ENCODE results near the gene LIN54.

DNA sequence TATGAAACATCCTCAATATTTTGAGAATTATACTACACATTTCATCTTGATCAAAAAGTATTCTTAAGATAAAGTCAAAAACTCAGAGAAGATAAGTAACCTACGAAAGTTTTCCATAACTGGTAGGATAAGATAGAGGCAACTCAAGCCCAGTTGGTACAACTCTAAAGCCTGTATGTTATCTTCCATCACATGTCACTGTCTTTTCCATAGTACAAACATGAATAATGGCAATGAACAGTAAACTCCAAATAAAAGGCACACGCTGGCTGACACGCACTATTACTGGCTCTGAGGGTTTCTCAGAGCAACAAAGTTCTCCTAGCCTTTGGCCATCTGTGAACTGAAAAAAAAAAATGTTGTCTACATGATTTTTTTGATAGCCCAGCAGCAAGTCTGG, 27.2 kb downstream of the LIN54 start:
- TF ChIP-seq, protein P1, sequence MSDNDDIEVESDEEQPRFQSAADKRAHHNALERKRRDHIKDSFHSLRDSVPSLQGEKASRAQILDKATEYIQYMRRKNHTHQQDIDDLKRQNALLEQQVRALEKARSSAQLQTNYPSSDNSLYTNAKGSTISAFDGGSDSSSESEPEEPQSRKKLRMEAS (IDR thresholded peaks at IDR 0.05): no peak
- no peak for TF ChIP-seq CEBPG (CRISPR knock-in tag; IDR thresholded peaks at IDR 0.05)
- TF ChIP-seq POLR2AphosphoS5 (IDR thresholded peaks at IDR 0.05; ENCODE audit: low read depth, low read length): no peak
- TF ChIP-seq, protein P2, sequence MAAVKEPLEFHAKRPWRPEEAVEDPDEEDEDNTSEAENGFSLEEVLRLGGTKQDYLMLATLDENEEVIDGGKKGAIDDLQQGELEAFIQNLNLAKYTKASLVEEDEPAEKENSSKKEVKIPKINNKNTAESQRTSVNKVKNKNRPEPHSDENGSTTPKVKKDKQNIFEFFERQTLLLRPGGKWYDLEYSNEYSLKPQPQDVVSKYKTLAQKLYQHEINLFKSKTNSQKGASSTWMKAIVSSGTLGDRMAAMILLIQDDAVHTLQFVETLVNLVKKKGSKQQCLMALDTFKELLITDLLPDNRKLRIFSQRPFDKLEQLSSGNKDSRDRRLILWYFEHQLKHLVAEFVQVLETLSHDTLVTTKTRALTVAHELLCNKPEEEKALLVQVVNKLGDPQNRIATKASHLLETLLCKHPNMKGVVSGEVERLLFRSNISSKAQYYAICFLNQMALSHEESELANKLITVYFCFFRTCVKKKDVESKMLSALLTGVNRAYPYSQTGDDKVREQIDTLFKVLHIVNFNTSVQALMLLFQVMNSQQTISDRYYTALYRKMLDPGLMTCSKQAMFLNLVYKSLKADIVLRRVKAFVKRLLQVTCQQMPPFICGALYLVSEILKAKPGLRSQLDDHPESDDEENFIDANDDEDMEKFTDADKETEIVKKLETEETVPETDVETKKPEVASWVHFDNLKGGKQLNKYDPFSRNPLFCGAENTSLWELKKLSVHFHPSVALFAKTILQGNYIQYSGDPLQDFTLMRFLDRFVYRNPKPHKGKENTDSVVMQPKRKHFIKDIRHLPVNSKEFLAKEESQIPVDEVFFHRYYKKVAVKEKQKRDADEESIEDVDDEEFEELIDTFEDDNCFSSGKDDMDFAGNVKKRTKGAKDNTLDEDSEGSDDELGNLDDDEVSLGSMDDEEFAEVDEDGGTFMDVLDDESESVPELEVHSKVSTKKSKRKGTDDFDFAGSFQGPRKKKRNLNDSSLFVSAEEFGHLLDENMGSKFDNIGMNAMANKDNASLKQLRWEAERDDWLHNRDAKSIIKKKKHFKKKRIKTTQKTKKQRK (IDR thresholded peaks at IDR 0.05; ENCODE audit: low read length): no peak
- no peak for TF ChIP-seq NR1H2 (CRISPR knock-in tag; IDR thresholded peaks at IDR 0.05; ENCODE audit: borderline replicate concordance, low read depth)
- TF ChIP-seq, protein P3, sequence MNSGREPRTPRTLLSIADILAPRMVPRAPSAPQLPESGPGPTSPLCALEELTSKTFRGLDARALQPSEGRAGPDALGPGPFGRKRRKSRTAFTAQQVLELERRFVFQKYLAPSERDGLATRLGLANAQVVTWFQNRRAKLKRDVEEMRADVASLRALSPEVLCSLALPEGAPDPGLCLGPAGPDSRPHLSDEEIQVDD (CRISPR knock-in tag; IDR thresholded peaks at IDR 0.05; ENCODE audit: borderline replicate concordance): no peak
- TF ChIP-seq YY1 (IDR thresholded peaks at IDR 0.05; ENCODE audit: insufficient read depth, insufficient replicate concordance, low read depth, low read length): no peak
- TF ChIP-seq MYC (CRISPR knock-in tag; IDR thresholded peaks at IDR 0.05; ENCODE audit: borderline replicate concordance): no peak
- TF ChIP-seq MAFK (conservative IDR thresholded peaks at IDR 0.05 in 1 of 2, IDR thresholded peaks at IDR 0.05 in 1 of 2; ENCODE audit: low read length in 2 of 2): no peak
- no peak for TF ChIP-seq HOXA7 (CRISPR knock-in tag; IDR thresholded peaks at IDR 0.05)
